ENCODE results near the gene JTB.
"Not testable (repeated sequence)": the region's sequence is repeated elsewhere in the genome, so short reads cannot be mapped to it uniquely, and the experiment has no call there.

The JTB gene

GRCh38 chr1:153990468-153991150, 13.1 kb upstream of the JTB start, which contains the start of gene RPS27:
RPS27 (plus strand) TSS chr1:153990762; CDS start chr1:153990797, 35 bp downstream.
- DNase-seq (ENCODE audit: low spot score) = peak; percentile 95

GRCh38 chr1:153987621-153988020, 10.1 kb upstream of the JTB start:
- in situ Hi-C loops (cut with MboI; ENCODE audit: low pct_unique_long_range_greater_than_20kb, low sequenced_read_pairs, unreplicated experiment) = loop anchor here (10.0 to 25.0 kb wide), 2 partner anchors 313 to 475 kb away; partner anchors contain the start of genes ILF2 and NPR1
- TF ChIP-seq CTCF (IDR thresholded peaks at IDR 0.05; ENCODE audit: extremely low read depth, insufficient read depth, missing control alignments) = no peak
- DNase-seq (ENCODE audit: low spot score) = no peak

More at GRCh38 chr1:153990468-153991150, 13.1 kb upstream of the JTB start, which contains the start of gene RPS27:
- in situ Hi-C loops (cut with MboI; ENCODE audit: low pct_unique_long_range_greater_than_20kb, low sequenced_read_pairs, unreplicated experiment) = loop anchor here (25.0 kb wide), 1 partner anchor 478 kb away; no protein-coding TSS in a partner anchor
- TF ChIP-seq CTCF (IDR thresholded peaks at IDR 0.05; ENCODE audit: extremely low read depth, insufficient read depth, missing control alignments) = no peak

GRCh38 chr1:153985941-153986761, 8.7 kb upstream of the JTB start, which contains the start of gene RAB13:
RAB13 (minus strand) TSS chr1:153986339; CDS start chr1:153986236, 103 bp downstream.
- TF ChIP-seq CTCF (IDR thresholded peaks at IDR 0.05; ENCODE audit: extremely low read depth, insufficient read depth, missing control alignments) = no peak
- DNase-seq (ENCODE audit: low spot score) = peak; percentile 56
- in situ Hi-C loops (cut with MboI; ENCODE audit: low pct_unique_long_range_greater_than_20kb, low sequenced_read_pairs, unreplicated experiment) = loop anchor here (10.0 to 25.0 kb wide), 2 partner anchors 311 to 474 kb away; partner anchors contain the start of genes ILF2 and NPR1

GRCh38 chr1:153985341-153985912, 8.0 kb upstream of the JTB start:
- TF ChIP-seq CTCF (IDR thresholded peaks at IDR 0.05; ENCODE audit: extremely low read depth, insufficient read depth, missing control alignments) = no peak
- in situ Hi-C loops (cut with MboI; ENCODE audit: low pct_unique_long_range_greater_than_20kb, low sequenced_read_pairs, unreplicated experiment) = loop anchor here (10.0 to 25.0 kb wide), 2 partner anchors 311 to 473 kb away; partner anchors contain the start of genes ILF2 and NPR1
- DNase-seq (ENCODE audit: low spot score) = peak; percentile 46

- no peak for DNase-seq (ENCODE audit: low spot score)
- in situ Hi-C loops (cut with MboI; ENCODE audit: low pct_unique_long_range_greater_than_20kb, low sequenced_read_pairs, unreplicated experiment) = loop anchor here (5.0 to 25.0 kb wide), 3 partner anchors 187 to 472 kb away; partner anchors contain the start of genes ILF2 and NPR1
- no peak for TF ChIP-seq CTCF (IDR thresholded peaks at IDR 0.05; ENCODE audit: extremely low read depth, insufficient read depth, missing control alignments)
Measured at GRCh38 chr1:153984123-153984894, 6.8 kb upstream of the JTB start.

GRCh38 chr1:153981735-153982134, 4.3 kb upstream of the JTB start:
- in situ Hi-C loops (cut with MboI; ENCODE audit: low pct_unique_long_range_greater_than_20kb, low sequenced_read_pairs, unreplicated experiment) = loop anchor here (5.0 to 25.0 kb wide), 3 partner anchors 184 to 469 kb away; partner anchors contain the start of genes ILF2 and NPR1

GRCh38 chr1:153979091-153979490, 1.6 kb upstream of the JTB start:
- in situ Hi-C loops (cut with MboI; ENCODE audit: low pct_unique_long_range_greater_than_20kb, low sequenced_read_pairs, unreplicated experiment) = loop anchor here (25.0 kb wide), 1 partner anchor 467 kb away; no protein-coding TSS in a partner anchor
- not testable (repeated sequence) for DNase-seq (ENCODE audit: low spot score)

More at GRCh38 chr1:153981735-153982134, 4.3 kb upstream of the JTB start:
- DNase-seq (ENCODE audit: low spot score) = not testable (repeated sequence)
